HCT116 (cell line): Measurements from ENCODE around the gene GABRQ. TPM values are rescaled to one million over a fixed set of nuclear protein-coding genes. Genes with fewer than 3 reads are reported as not detected.

ENCODE experiments used
- total RNA-seq: library from RNA; stranded (reverse); gene quantifications from one replicate; pipeline ENCODE4 v1.2.1, GENCODE V29; 2021; ENCODE audit not compliant: unreplicated experiment

GABRQ gene
- total RNA-seq, 1 experiment from 2014 or later, result 4.2 TPM

Other genes with a start within 250 kb of the GABRQ start
- not detected for gene GABRA3, start 186.6 kb upstream of the GABRQ start, total RNA-seq
- 92.7 TPM for gene MAGEA3, start 60.9 kb downstream of the GABRQ start, total RNA-seq
- gene CSAG2, start 71.4 kb downstream of the GABRQ start, total RNA-seq, result not detected
- 21.8 TPM for gene MAGEA2B, start 76.7 kb downstream of the GABRQ start, total RNA-seq
- gene CSAG1, start 95.8 kb downstream of the GABRQ start, total RNA-seq, result 1.2 TPM
- gene MAGEA12, start 95.9 kb downstream of the GABRQ start, total RNA-seq, result not detected
- 48.1 TPM for gene MAGEA2, start 115.9 kb downstream of the GABRQ start, total RNA-seq
- gene CSAG3, start 121.3 kb downstream of the GABRQ start, total RNA-seq, result 44.1 TPM
- 0.57 TPM for gene MAGEA6, start 131.8 kb downstream of the GABRQ start, total RNA-seq
- 20.9 TPM for gene CETN2, start 192.9 kb downstream of the GABRQ start, total RNA-seq
- 22.1 TPM for gene NSDHL, start 193.2 kb downstream of the GABRQ start, total RNA-seq